Measurements from ENCODE around the gene UQCRHL.

GRCh38 chr1:15850471-15851001 lies 43.1 kb upstream of the UQCRHL start:
- TF ChIP-seq POLR2A (IDR thresholded peaks at IDR 0.05; ENCODE audit: low read length) (no peak), GATA1 (IDR thresholded peaks at IDR 0.05; ENCODE audit: low read depth, low read length) (no peak)
